Measurements from ENCODE around the gene TTBK2. TPM values are rescaled to one million over a fixed set of nuclear protein-coding genes. Genes with fewer than 3 reads are reported as not detected.

Gene TTBK2
- total and polyA plus RNA-seq, 9 donors = 5.2 to 28.7 (median 20.2) TPM

DNA sequence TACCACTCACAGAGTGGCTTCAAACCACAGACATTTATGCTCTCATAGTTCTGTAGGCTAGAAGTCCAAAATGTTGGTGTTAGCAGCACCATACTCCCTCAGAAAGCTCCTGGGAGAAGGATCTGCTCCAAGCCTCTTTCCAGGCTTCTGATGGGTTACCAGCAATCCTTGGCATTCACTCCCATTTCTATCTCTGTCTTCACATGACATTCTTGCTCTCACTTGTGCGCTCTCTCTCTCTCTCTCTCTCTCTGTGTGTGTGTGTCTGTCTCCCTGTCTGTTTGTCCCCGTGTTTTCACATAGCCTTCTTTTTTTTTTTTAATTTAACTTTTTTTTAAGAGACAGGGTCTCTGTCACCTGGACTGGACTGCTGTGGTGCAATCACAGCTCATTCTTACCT, 209.9 kb downstream of the TTBK2 start:
- Histone ChIP-seq H3K27me3 (no peaks in the 10 kb centered on the region), H3K27ac (no peak overlapping the region), H3K9me3 (no peaks in the 10 kb centered on the region), H3K4me1 (ENCODE audit: insufficient read depth) (no peaks in the 10 kb centered on the region), H3K36me3 (no peaks in the 10 kb centered on the region), H3K4me3 (no peak overlapping the region)
- 77 to 85% (median 80%) methylated on average over 2 of the region's 2 CpGs for WGBS, 3 donors
- TF ChIP-seq, protein P1, sequence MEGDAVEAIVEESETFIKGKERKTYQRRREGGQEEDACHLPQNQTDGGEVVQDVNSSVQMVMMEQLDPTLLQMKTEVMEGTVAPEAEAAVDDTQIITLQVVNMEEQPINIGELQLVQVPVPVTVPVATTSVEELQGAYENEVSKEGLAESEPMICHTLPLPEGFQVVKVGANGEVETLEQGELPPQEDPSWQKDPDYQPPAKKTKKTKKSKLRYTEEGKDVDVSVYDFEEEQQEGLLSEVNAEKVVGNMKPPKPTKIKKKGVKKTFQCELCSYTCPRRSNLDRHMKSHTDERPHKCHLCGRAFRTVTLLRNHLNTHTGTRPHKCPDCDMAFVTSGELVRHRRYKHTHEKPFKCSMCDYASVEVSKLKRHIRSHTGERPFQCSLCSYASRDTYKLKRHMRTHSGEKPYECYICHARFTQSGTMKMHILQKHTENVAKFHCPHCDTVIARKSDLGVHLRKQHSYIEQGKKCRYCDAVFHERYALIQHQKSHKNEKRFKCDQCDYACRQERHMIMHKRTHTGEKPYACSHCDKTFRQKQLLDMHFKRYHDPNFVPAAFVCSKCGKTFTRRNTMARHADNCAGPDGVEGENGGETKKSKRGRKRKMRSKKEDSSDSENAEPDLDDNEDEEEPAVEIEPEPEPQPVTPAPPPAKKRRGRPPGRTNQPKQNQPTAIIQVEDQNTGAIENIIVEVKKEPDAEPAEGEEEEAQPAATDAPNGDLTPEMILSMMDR (IDR thresholded peaks at IDR 0.05) = no peak
- no peak for TF ChIP-seq POLR2A (IDR thresholded peaks at IDR 0.05)
- no peak for TF ChIP-seq EP300 (IDR thresholded peaks at IDR 0.05)
- intact Hi-C loops (cut with DNase I) = no loop called here
- no peak for DNase-seq

DNA sequence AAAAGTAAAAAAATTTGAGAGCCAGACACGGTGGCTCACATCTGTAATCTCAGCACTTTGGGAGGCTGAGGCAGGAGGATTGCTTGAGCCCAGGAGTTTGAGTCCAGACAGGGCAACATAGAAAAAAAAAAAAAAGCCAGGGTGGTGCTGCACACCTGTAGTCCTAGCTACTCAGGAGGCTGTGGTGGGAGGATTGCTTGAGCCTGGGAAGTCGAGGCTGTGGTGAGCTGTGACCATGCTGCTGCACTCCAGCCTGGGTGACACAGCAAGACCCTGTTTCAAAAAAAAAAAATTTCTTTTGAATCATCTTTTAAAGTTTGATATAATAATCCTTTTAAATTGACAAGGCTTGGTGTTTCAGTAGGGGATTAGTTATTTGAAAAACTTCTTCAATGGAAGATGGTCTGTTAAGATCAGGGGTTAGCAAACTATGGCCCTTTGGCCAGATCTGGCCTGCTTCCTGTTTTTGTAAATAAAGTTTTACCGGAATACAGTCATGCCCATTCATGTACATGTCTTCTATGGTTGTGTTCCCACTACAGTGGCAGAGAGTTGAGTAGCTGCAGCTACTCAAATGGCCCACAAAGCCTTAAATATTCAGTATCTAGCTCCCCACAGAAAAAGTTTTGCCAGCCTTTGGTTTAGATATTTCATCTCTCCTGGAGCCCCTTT, 212.6 kb downstream of the TTBK2 start:
- H3K27me3 ChIP-seq = no peaks in the 10 kb centered on the region
- 81 to 83% (median 81%) methylated on average over 3 of the region's 3 CpGs for WGBS, 3 donors
- intact Hi-C loops (cut with DNase I) = loop anchor here in 1 of 4 donors (10.0 kb wide), 1 partner anchor 217 kb away; the partner anchor contains the start of gene TTBK2
- no peak overlapping the region for H3K4me3 ChIP-seq
- no peaks in the 10 kb centered on the region for H3K4me1 ChIP-seq (ENCODE audit: insufficient read depth)
- no peaks in the 10 kb centered on the region for H3K36me3 ChIP-seq
- DNase-seq = no peak
- TF ChIP-seq EP300 (IDR thresholded peaks at IDR 0.05) (no peak), POLR2A (IDR thresholded peaks at IDR 0.05) (no peak)
- TF ChIP-seq, protein P1 (IDR thresholded peaks at IDR 0.05) = no peak
- H3K27ac ChIP-seq = no peak overlapping the region
- H3K9me3 ChIP-seq = no peaks in the 10 kb centered on the region

DNA sequence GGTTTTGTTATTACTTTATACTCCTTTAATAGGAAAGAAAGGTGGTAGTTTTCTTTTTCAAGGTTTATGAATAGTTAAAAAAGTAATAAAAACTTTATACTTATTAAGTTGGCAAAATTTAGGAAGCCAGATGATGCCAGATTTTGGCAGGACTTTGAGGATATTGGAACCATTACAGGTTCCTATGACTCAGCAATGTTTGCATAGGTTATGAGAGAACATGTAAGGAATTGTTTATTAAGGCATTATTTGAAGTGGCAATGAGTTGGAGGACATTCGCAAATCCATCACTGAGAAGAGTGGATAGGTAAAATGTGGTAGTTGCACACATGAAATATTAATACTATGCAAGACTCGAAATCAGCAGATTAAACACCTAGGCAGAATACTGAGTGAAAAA, 213.5 kb downstream of the TTBK2 start:
- H3K27me3 ChIP-seq = no peaks in the 10 kb centered on the region
- no peak for DNase-seq
- H3K27ac ChIP-seq = no peak overlapping the region
- TF ChIP-seq, protein P1 (IDR thresholded peaks at IDR 0.05) = no peak
- no peak for TF ChIP-seq EP300 (IDR thresholded peaks at IDR 0.05)
- TF ChIP-seq POLR2A (IDR thresholded peaks at IDR 0.05) = no peak
- H3K4me1 ChIP-seq (ENCODE audit: insufficient read depth) = no peaks in the 10 kb centered on the region
- intact Hi-C loops (cut with DNase I) = loop anchor here in 1 of 4 donors (10.0 kb wide), 1 partner anchor 218 kb away; the partner anchor contains the start of gene TTBK2
- H3K4me3 ChIP-seq = no peak overlapping the region
- H3K36me3 ChIP-seq = no peaks in the 10 kb centered on the region
- no peaks in the 10 kb centered on the region for H3K9me3 ChIP-seq
- WGBS, 3 donors = 85 to 92% (median 85%) methylated on average over 2 of the region's 2 CpGs

DNA sequence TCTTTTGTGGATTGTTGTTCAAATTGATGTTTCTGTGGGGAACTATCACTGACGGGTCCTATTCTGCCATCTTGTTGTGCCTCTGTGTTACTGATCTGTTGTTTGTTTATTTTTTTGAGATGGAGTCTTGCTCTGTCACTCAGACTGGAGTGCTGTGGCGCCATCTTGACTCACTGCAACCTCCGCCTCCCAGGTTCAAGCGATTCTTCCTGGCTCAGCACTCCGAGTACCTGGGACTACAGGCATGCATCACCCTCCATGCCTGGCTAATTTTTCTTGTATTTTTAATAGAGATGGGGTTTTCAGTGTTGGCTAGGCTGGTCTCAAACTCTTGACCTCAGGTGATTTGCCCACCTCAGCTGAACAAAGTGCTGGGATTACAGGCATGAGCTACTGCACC, 215.2 kb downstream of the TTBK2 start:
- no peaks in the 10 kb centered on the region for H3K36me3 ChIP-seq
- intact Hi-C loops (cut with DNase I) = loop anchor here in 1 of 4 donors (10.0 kb wide), 1 partner anchor 219 kb away; the partner anchor contains the start of gene TTBK2
- H3K9me3 ChIP-seq = no peaks in the 10 kb centered on the region
- H3K27ac ChIP-seq = no peak overlapping the region
- H3K4me1 ChIP-seq (ENCODE audit: insufficient read depth) = no peaks in the 10 kb centered on the region
- H3K27me3 ChIP-seq = no peaks in the 10 kb centered on the region
- TF ChIP-seq EP300 (IDR thresholded peaks at IDR 0.05) = no peak
- TF ChIP-seq, protein P1 (IDR thresholded peaks at IDR 0.05) = no peak
- no peak for TF ChIP-seq POLR2A (IDR thresholded peaks at IDR 0.05)
- no peak overlapping the region for H3K4me3 ChIP-seq
- WGBS, 3 donors = 96 to 98% (median 97%) methylated on average over 5 of the region's 5 CpGs
- no peak for DNase-seq
